Stimulated activated CD4-positive, alpha-beta T cell treated with anti-CD3 and anti-CD28 coated beads, Interleukin-2, amount 100 ng/mL, for 24 hours (primary cell): Measurements from ENCODE around the gene STEAP4.
"Not testable (repeated sequence)": the region's sequence is repeated elsewhere in the genome, so short reads cannot be mapped to it uniquely, and the experiment has no call there.

ENCODE experiments used
- DNase-seq, 2 donors: peaks; one replicate each; pipeline ENCODE4 v3.0.0-alpha.2; 2020

Gene STEAP4

GRCh38 chr7:88264987-88265386 is 41.7 kb downstream of the STEAP4 start:
- not testable (repeated sequence) for DNase-seq

GRCh38 chr7:88262562-88262961 is 44.1 kb downstream of the STEAP4 start:
- DNase-seq, result no peak

- no peak for DNase-seq
Measured at GRCh38 chr7:88260719-88261118, 46.0 kb downstream of the STEAP4 start.

GRCh38 chr7:88259656-88260380 is 46.9 kb downstream of the STEAP4 start:
- DNase-seq, result no peak

- not testable (repeated sequence) for DNase-seq
Measured at GRCh38 chr7:88258296-88258695, 48.4 kb downstream of the STEAP4 start.

GRCh38 chr7:88256906-88257305 is 49.8 kb downstream of the STEAP4 start:
- no peak for DNase-seq

GRCh38 chr7:88254721-88255424 is 51.8 kb downstream of the STEAP4 start:
- DNase-seq, result no peak

- DNase-seq, result no peak
Measured at GRCh38 chr7:88253640-88254039, 53.1 kb downstream of the STEAP4 start.

- no peak for DNase-seq
Measured at GRCh38 chr7:88244258-88244657, 62.4 kb downstream of the STEAP4 start.

GRCh38 chr7:88243345-88243909 is 63.3 kb downstream of the STEAP4 start:
- no peak for DNase-seq

GRCh38 chr7:88239852-88240251 is 66.8 kb downstream of the STEAP4 start:
- no peak for DNase-seq

GRCh38 chr7:88233828-88234227 is 72.9 kb downstream of the STEAP4 start:
- DNase-seq, result no peak

GRCh38 chr7:88230646-88231045 is 76.0 kb downstream of the STEAP4 start:
- no peak for DNase-seq

- no peak for DNase-seq
Measured at GRCh38 chr7:88229302-88229995, 77.2 kb downstream of the STEAP4 start.

- no peak for DNase-seq
Measured at GRCh38 chr7:88226886-88227516, 79.7 kb downstream of the STEAP4 start.

- DNase-seq, result no peak
Measured at GRCh38 chr7:88226201-88226600, 80.5 kb downstream of the STEAP4 start.

GRCh38 chr7:88224601-88225275 is 82.0 kb downstream of the STEAP4 start:
- DNase-seq, result no peak

GRCh38 chr7:88223265-88223664 is 83.4 kb downstream of the STEAP4 start:
- DNase-seq, result no peak
